ENCODE results near the gene ATP5F1D. TPM values are rescaled to one million over a fixed set of nuclear protein-coding genes. Genes with fewer than 3 reads are reported as not detected.

ATP5F1D gene
- total RNA-seq, 4 donors from 2014 or later: 88.3 to 299 (median 206) TPM

- peak overlapping the region in 1 of 4 donors; percentile 44 for H3K4me3 ChIP-seq
- H3K27ac ChIP-seq: peak overlapping the region in 3 of 4 donors; percentile 50 to 81 (median 59)
- H3K27me3 ChIP-seq: peaks cover 0 to 10% of the 10 kb centered on the region in 2 donors
- peaks cover 0 to 17% (median 0%) of the 10 kb centered on the region in 3 donors for H3K36me3 ChIP-seq
- H3K4me1 ChIP-seq: peaks cover 3 to 53% (median 10%) of the 10 kb centered on the region in 4 donors
- TF ChIP-seq POLR2A (IDR thresholded peaks at IDR 0.05): no peak
- no peak for TF ChIP-seq CTCF (IDR thresholded peaks at IDR 0.05)
- H3K9me3 ChIP-seq: no peaks in the 10 kb centered on the region
- no peak for DNase-seq
Observed at GRCh38 chr19:1292419-1293151, 51.0 kb downstream of the ATP5F1D start.

GRCh38 chr19:1293782-1294604 is 52.4 kb downstream of the ATP5F1D start:
- TF ChIP-seq POLR2A (IDR thresholded peaks at IDR 0.05): no peak
- TF ChIP-seq CTCF (IDR thresholded peaks at IDR 0.05): no peak
- DNase-seq: no peak
- Histone ChIP-seq H3K4me3 (no peak overlapping the region), H3K27me3 (peaks cover 0 to 10% of the 10 kb centered on the region in 2 donors), H3K4me1 (peaks cover 3 to 47% (median 10%) of the 10 kb centered on the region in 4 donors), H3K27ac (no peak overlapping the region), H3K36me3 (peaks cover 0 to 17% (median 0%) of the 10 kb centered on the region in 3 donors), H3K9me3 (no peaks in the 10 kb centered on the region)

Other genes starting within 250 kb of the ATP5F1D start
- gene GRIN3B, start 241.3 kb upstream of the ATP5F1D start, total RNA-seq: not detected
- 100 to 1,000 TPM; 287 to 409 (median 366) TPM for gene TMEM259, start 220.6 kb upstream of the ATP5F1D start, total RNA-seq
- not detected for gene RNU6-2, start 220.2 kb upstream of the ATP5F1D start, total RNA-seq
- gene CNN2, start 215.1 kb upstream of the ATP5F1D start, total RNA-seq: 10 to 100 TPM; 20.6 to 47.0 (median 22.6) TPM
- gene ABCA7, start 201.6 kb upstream of the ATP5F1D start, total RNA-seq: 100 to 1,000 TPM in 1 of 4 donors, 10 to 100 TPM in 3; 30.1 to 162 (median 72.1) TPM
- gene ARHGAP45, start 174.6 kb upstream of the ATP5F1D start, total RNA-seq: 100 to 1,000 TPM in 2 of 4 donors, 10 to 100 TPM in 2; 82.6 to 187 (median 118) TPM
- 100 to 1,000 TPM in 2 of 4 donors, 10 to 100 TPM in 2; 74.3 to 107 (median 96.9) TPM for gene POLR2E, start 146.4 kb upstream of the ATP5F1D start, total RNA-seq
- 100 to 1,000 TPM; 258 to 493 (median 326) TPM for gene GPX4, start 137.8 kb upstream of the ATP5F1D start, total RNA-seq
- 10 to 100 TPM; 26.4 to 71.0 (median 57.8) TPM for gene SBNO2, start 67.5 kb upstream of the ATP5F1D start, total RNA-seq
- gene STK11, start 36.0 kb upstream of the ATP5F1D start, total RNA-seq: 100 to 1,000 TPM in 3 of 4 donors, 10 to 100 TPM in 1; 98.4 to 135 (median 117) TPM
- gene CBARP, start 3.7 kb upstream of the ATP5F1D start, total RNA-seq: 1 to 10 TPM in 1 of 4 donors, not detected in 3; 1.9 TPM
- 100 to 1,000 TPM in 1 of 4 donors, 10 to 100 TPM in 3; 34.7 to 205 (median 98.9) TPM for gene MIDN, start 6.8 kb downstream of the ATP5F1D start, total RNA-seq
- 100 to 1,000 TPM; 258 to 623 (median 458) TPM for gene CIRBP, start 27.6 kb downstream of the ATP5F1D start, total RNA-seq
- 10 to 100 TPM; 39.6 to 87.7 (median 80.0) TPM for gene FAM174C, start 33.8 kb downstream of the ATP5F1D start, total RNA-seq
- 10 to 100 TPM; 21.5 to 34.1 (median 32.3) TPM for gene EFNA2, start 44.1 kb downstream of the ATP5F1D start, total RNA-seq
- gene NDUFS7, start 142.2 kb downstream of the ATP5F1D start, total RNA-seq: 100 to 1,000 TPM in 3 of 4 donors, 10 to 100 TPM in 1; 99.9 to 165 (median 156) TPM
- 1 to 10 TPM in 2 of 4 donors, not detected in 2; 2.5 to 3.1 TPM for gene GAMT, start 159.8 kb downstream of the ATP5F1D start, total RNA-seq
- gene DAZAP1, start 165.8 kb downstream of the ATP5F1D start, total RNA-seq: 10 to 100 TPM; 37.5 to 90.9 (median 58.2) TPM
- gene RPS15, start 196.6 kb downstream of the ATP5F1D start, total RNA-seq: 1,000 to 10,000 TPM; 1,044 to 1,915 (median 1,354) TPM
- under 1 TPM in 3 of 4 donors, not detected in 1; 0.18 to 0.76 (median 0.27) TPM for gene APC2, start 208.4 kb downstream of the ATP5F1D start, total RNA-seq
- gene C19orf25, start 237.5 kb downstream of the ATP5F1D start, total RNA-seq: 10 to 100 TPM; 35.5 to 68.5 (median 61.9) TPM
- gene PCSK4, start 248.6 kb downstream of the ATP5F1D start, total RNA-seq: 10 to 100 TPM in 3 of 4 donors, 1 to 10 TPM in 1; 7.7 to 14.6 (median 12.1) TPM
- 100 to 1,000 TPM in 3 of 4 donors, 1 to 10 TPM in 1; 7.4 to 167 (median 162) TPM for gene REEP6, start 249.4 kb downstream of the ATP5F1D start, total RNA-seq